ENCODE measurements around the gene SSTR5.

The SSTR5 gene

DNA sequence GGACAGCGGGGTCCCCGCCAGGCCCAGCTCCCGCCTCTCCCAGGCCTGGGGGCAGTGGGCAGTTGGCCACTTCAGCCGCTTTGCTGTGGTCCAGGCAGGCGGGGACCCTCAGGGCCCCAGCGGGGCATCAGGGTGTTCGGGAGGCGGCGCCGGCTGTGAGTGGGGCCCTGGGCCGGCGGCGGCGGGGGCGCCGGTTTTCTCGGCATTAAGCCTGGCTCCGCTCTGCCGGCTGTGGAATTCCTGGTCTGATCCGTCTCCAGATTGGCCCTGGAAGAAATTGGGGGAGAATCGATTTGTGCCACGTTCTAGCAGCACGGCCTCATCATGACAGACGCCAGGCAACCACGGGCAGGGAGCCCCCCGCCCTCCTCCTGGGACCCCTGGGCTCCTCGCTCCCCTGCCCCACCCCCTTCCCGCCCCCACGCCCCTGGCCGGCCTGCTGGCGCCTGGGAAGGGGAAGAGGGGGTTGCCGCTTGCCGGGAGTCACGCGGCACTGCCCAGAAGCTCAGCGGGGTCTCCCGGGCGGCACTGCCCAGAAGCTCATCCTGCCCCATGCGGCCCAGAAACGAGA, 28.6 kb upstream of the SSTR5 start:
- no peaks in the 10 kb centered on the region for H3K36me3 ChIP-seq
- H3K4me2 ChIP-seq: no peak overlapping the region
- H4K20me1 ChIP-seq: peaks cover 0 to 42% (median 12%) of the 10 kb centered on the region in 11 experiments; a peak in 12 of 22 replicates
- no peak overlapping the region for H3K4me3 ChIP-seq
- H3K27ac ChIP-seq: no peak overlapping the region
- no peak for TF ChIP-seq Cebpa-rat (IDR thresholded peaks at IDR 0.05)
- no peak overlapping the region for H3K9ac ChIP-seq
- H3K27me3 ChIP-seq: peaks cover 15 to 56% (median 33%) of the 10 kb centered on the region in 11 experiments; a peak in 19 of 22 replicates
- peaks cover 9 to 31% (median 28%) of the 10 kb centered on the region in 10 experiments; a peak in 18 of 20 replicates for H3K4me1 ChIP-seq
- peaks cover 0 to 8% (median 0%) of the 10 kb centered on the region in 11 experiments; a peak in 5 of 22 replicates for H3K9me3 ChIP-seq (replicated peaks in 1 of 11)

- H3K27ac ChIP-seq: no peak overlapping the region
Measured at GRCh38 chr16:1044460-1045309, 27.9 kb upstream of the SSTR5 start.

GRCh38 chr16:1045310-1045992, 27.1 kb upstream of the SSTR5 start:
- peaks cover 11 to 44% (median 24%) of the 10 kb centered on the region in 11 experiments; a peak in 18 of 22 replicates for H3K27me3 ChIP-seq
- no peak overlapping the region for H3K4me2 ChIP-seq
- no peak for TF ChIP-seq Cebpa-rat (IDR thresholded peaks at IDR 0.05)
- no peak overlapping the region for H3K9ac ChIP-seq
- H3K9me3 ChIP-seq (replicated peaks in 1 of 11): peaks cover 0 to 8% (median 0%) of the 10 kb centered on the region in 11 experiments; a peak in 5 of 22 replicates
- no peak overlapping the region for H3K4me3 ChIP-seq
- H3K4me1 ChIP-seq: peaks cover 9 to 45% (median 40%) of the 10 kb centered on the region in 10 experiments; a peak in 18 of 20 replicates
- no peaks in the 10 kb centered on the region for H3K36me3 ChIP-seq
- peaks cover 0 to 46% (median 12%) of the 10 kb centered on the region in 11 experiments; a peak in 13 of 22 replicates for H4K20me1 ChIP-seq
- no peak overlapping the region for H3K27ac ChIP-seq

More at GRCh38 chr16:1044460-1045309, 27.9 kb upstream of the SSTR5 start:
- Histone ChIP-seq H3K4me3 (no peak overlapping the region), H3K9ac (no peak overlapping the region), H3K4me1 (peaks cover 9 to 38% (median 35%) of the 10 kb centered on the region in 10 experiments; a peak in 18 of 20 replicates), H3K9me3 (replicated peaks in 1 of 11) (peaks cover 0 to 8% (median 0%) of the 10 kb centered on the region in 11 experiments; a peak in 5 of 22 replicates), H4K20me1 (peaks cover 0 to 42% (median 12%) of the 10 kb centered on the region in 11 experiments; a peak in 12 of 22 replicates), H3K36me3 (no peaks in the 10 kb centered on the region), H3K27me3 (peaks cover 11 to 49% (median 26%) of the 10 kb centered on the region in 11 experiments; a peak in 18 of 22 replicates), H3K4me2 (no peak overlapping the region)
- no peak for TF ChIP-seq Cebpa-rat (IDR thresholded peaks at IDR 0.05)

DNA sequence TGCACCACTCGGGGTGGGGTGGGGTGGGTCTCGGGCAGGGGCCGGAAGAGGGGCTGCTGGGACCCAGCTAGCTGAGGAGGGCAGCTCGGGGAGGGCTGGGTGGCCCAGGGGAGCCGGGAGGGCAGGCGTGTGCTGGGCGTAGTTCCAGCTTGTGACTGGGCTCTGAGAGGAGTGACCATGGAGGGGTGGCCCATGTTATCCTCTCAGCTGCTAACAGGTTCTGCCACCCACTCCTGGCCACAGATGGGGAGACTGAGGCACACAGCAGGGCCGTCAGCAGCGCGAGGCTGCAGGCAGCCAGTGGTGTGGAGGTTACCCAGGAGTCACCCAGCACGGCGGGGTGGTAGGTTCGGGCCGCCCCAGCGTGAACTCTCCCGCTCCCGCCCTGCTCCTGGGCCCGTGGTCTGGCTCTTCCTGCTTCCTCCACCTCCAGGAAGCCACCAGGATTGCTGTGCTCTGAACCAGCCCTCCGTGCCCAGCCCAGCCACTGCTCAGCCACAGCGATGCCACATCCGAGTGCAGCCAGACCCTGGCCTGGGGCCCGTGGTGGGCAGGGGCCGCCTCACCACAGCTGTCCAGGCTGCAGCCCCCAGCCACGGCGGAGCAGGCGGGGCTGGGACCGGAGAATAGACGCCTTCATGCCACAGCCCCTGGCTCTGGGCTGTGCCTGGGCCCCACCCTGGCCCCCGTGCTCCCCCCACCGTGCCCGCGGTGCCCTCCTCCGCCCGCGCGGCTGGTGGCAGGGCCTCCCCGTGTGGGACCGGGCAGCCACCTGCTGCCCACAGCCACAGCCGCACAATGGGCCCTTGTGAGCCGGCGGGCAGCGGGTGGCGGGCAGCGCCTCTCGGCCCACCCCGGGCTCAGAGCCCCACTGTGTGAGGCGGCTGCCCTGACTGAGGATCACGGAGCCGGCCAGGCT, 26.3 kb upstream of the SSTR5 start:
- H3K4me3 ChIP-seq: no peak overlapping the region
- peak overlapping the region in 10 of 11 experiments; percentile 21 to 80 (median 58); a peak in 17 of 22 replicates for H3K4me2 ChIP-seq
- no peak overlapping the region for H3K9ac ChIP-seq
- H3K27me3 ChIP-seq: peaks cover 11 to 44% (median 24%) of the 10 kb centered on the region in 11 experiments; a peak in 18 of 22 replicates
- H3K9me3 ChIP-seq (replicated peaks in 1 of 11): peaks cover 0 to 8% (median 0%) of the 10 kb centered on the region in 11 experiments; a peak in 5 of 22 replicates
- peaks cover 9 to 46% (median 40%) of the 10 kb centered on the region in 10 experiments; a peak in 18 of 20 replicates for H3K4me1 ChIP-seq
- TF ChIP-seq Cebpa-rat (IDR thresholded peaks at IDR 0.05): no peak
- H3K27ac ChIP-seq: no peak overlapping the region
- no peaks in the 10 kb centered on the region for H3K36me3 ChIP-seq
- peaks cover 0 to 54% (median 12%) of the 10 kb centered on the region in 11 experiments; a peak in 13 of 22 replicates for H4K20me1 ChIP-seq

DNA sequence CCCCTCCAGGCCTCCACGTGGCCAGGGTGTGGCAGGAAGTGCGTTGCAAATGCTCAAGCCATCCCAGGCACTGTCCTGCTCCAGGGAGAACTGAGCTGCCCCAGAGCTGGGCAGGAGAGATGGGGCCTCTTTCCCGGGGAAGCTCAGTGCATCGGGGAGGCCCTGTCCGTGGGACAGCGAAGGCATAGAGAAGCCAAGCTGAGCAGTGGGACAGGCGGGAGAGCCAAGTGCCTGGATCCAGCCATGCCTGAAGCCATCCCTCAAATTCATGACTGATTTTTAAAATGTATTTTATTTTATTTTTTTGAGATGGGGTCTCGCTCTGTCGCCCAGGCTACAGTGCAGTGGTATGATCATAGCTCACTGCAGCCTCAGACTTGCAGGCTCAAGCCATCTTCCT, 25.4 kb upstream of the SSTR5 start:
- Histone ChIP-seq H3K9ac (no peak overlapping the region), H3K36me3 (no peaks in the 10 kb centered on the region), H3K4me2 (peak overlapping the region; percentile 21 to 80 (median 69); a peak in 16 of 22 replicates), H4K20me1 (peaks cover 0 to 58% (median 12%) of the 10 kb centered on the region in 11 experiments; a peak in 13 of 22 replicates), H3K9me3 (replicated peaks in 1 of 11) (peaks cover 0 to 2% (median 0%) of the 10 kb centered on the region in 11 experiments; a peak in 2 of 22 replicates), H3K4me3 (no peak overlapping the region), H3K27me3 (peaks cover 11 to 42% (median 24%) of the 10 kb centered on the region in 11 experiments; a peak in 18 of 22 replicates), H3K4me1 (peaks cover 9 to 46% (median 40%) of the 10 kb centered on the region in 10 experiments; a peak in 18 of 20 replicates), H3K27ac (no peak overlapping the region)
- no peak for TF ChIP-seq Cebpa-rat (IDR thresholded peaks at IDR 0.05)

- H3K4me2 ChIP-seq: peak overlapping the region; percentile 54 to 80 (median 69); a peak in 20 of 22 replicates
- no peak for TF ChIP-seq Cebpa-rat (IDR thresholded peaks at IDR 0.05)
- H3K9me3 ChIP-seq (replicated peaks in 1 of 11): no peaks in the 10 kb centered on the region
- H3K4me1 ChIP-seq: peaks cover 8 to 51% (median 43%) of the 10 kb centered on the region in 10 experiments; a peak in 18 of 20 replicates
- H3K9ac ChIP-seq: no peak overlapping the region
- H3K36me3 ChIP-seq: no peaks in the 10 kb centered on the region
- no peak overlapping the region for H3K4me3 ChIP-seq
- peaks cover 0 to 57% (median 14%) of the 10 kb centered on the region in 11 experiments; a peak in 14 of 22 replicates for H4K20me1 ChIP-seq
- H3K27me3 ChIP-seq: peaks cover 11 to 41% (median 26%) of the 10 kb centered on the region in 11 experiments; a peak in 18 of 22 replicates
- no peak overlapping the region for H3K27ac ChIP-seq
Measured at GRCh38 chr16:1047801-1048200, 24.7 kb upstream of the SSTR5 start.

GRCh38 chr16:1048442-1049112, 24.0 kb upstream of the SSTR5 start:
- peaks cover 0 to 61% (median 14%) of the 10 kb centered on the region in 11 experiments; a peak in 14 of 22 replicates for H4K20me1 ChIP-seq
- no peak for TF ChIP-seq Cebpa-rat (IDR thresholded peaks at IDR 0.05)
- H3K27me3 ChIP-seq: peaks cover 11 to 42% (median 28%) of the 10 kb centered on the region in 11 experiments; a peak in 18 of 22 replicates
- peaks cover 4 to 58% (median 50%) of the 10 kb centered on the region in 10 experiments; a peak in 17 of 20 replicates for H3K4me1 ChIP-seq
- peak overlapping the region; percentile 54 to 80 (median 69) for H3K4me2 ChIP-seq
- H3K9me3 ChIP-seq (replicated peaks in 1 of 11): no peaks in the 10 kb centered on the region
- H3K27ac ChIP-seq: no peak overlapping the region
- 0 out of 22 replicates have a peak overlapping the region, but pooled peaks of 1 of the 11 experiments have one; percentile 18 for H3K9ac ChIP-seq
- no peak overlapping the region for H3K4me3 ChIP-seq
- no peaks in the 10 kb centered on the region for H3K36me3 ChIP-seq

Data from BLaER1 treated with 17β-estradiol and CSF1 and Interleukin-3, amounts not matched to agents 10 nM and 100 nM (cell line).